Measurements from ENCODE around the gene SLC8A1.

Gene SLC8A1

DNA sequence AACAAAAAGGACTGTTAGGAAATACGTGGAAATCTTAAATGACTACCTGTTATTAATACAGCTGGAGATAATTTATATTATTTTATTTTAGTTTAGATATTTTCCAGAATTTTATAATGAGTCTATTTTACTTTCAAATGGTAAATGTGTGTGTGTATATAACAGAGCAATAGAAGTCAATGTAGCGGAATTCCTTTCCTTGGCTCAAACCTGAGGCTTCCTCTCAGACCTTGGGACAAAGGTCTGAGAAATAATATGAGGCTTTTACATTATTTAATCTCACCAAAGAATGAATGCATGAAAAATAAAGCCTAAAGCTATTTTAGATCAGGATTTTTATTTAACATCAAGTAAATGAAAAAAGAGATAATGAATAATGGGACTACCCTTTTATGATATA is 65.7 kb downstream of the SLC8A1 start:
- DNase-seq (ENCODE audit: low read depth in 2 of 2): no peak

DNA sequence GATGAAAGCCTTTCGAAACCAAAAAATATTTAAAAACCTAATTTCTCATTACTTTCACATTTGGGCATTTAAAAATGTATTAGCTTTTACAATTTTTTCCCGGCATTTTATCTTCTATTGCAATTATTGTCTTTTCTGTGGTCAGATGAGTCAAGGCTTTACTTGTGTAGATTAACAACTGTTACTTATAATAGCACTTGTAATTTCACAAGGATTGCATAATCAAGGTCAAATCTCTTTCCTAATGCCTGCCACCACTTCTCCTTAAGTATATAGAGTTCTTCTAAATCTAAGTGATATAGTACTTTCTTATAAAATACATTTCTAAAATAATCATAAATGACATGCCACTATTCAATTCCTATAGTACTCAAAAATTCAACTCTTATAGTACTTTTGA is 67.2 kb downstream of the SLC8A1 start:
- no peak for DNase-seq (ENCODE audit: low read depth in 2 of 2)

DNA sequence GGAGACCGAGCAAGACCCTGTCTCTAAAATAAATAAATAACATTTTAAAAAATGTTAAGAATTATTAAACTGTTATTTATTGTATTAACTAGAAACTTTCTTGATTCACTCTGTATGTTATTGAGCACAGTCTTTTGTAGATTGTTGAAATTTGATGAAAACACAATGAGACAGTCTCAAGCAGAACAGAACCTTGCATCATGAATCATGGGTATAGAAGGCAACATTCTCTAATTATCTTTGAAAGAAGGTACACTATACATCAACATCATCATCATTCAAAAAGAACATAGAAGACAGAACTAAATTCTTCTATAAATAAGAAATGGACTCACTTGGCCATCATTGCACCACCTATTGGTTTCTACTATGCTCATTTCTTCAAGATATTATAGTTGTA is 67.7 kb downstream of the SLC8A1 start:
- DNase-seq (ENCODE audit: low read depth in 2 of 2): no peak

DNA sequence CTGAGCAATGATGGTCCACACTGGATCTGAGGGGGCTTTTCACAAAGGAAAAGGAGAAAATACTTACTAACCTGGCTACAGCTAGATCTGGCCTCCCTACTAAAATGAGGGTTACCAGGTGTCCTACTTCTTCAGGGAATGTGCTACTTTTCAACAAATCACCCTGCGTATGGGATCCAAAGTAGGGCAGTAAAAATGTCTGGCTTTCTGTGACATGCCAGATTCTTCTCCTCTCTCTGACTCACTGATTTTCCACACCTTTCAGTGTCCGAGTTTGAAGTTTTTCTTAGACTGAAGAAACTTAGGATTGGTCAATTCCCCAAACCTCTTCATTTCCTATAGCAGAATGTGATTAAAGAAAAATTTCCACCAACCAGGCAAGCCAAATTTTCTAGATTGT is 71.2 kb downstream of the SLC8A1 start:
- DNase-seq (ENCODE audit: low read depth in 2 of 2): no peak

DNA sequence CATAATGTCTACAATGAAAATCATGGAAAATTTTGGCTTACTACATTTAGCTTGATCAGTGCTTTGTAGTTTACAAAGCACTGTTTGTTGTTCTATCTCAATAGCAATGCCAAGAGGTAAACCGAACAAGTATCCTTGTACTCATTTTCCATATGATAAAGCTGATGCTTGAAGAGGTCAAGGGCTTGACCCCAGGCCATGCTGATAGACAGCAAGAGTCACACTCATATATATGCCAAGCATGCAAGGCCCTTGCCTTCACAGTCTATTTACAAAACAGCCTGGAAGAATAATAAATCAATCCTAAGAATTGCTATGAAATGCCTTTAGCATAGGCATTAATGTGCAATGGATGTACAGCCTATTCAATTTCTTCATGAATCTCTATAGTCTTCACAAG is 71.8 kb downstream of the SLC8A1 start:
- no peak for DNase-seq (ENCODE audit: low read depth in 2 of 2)

DNA sequence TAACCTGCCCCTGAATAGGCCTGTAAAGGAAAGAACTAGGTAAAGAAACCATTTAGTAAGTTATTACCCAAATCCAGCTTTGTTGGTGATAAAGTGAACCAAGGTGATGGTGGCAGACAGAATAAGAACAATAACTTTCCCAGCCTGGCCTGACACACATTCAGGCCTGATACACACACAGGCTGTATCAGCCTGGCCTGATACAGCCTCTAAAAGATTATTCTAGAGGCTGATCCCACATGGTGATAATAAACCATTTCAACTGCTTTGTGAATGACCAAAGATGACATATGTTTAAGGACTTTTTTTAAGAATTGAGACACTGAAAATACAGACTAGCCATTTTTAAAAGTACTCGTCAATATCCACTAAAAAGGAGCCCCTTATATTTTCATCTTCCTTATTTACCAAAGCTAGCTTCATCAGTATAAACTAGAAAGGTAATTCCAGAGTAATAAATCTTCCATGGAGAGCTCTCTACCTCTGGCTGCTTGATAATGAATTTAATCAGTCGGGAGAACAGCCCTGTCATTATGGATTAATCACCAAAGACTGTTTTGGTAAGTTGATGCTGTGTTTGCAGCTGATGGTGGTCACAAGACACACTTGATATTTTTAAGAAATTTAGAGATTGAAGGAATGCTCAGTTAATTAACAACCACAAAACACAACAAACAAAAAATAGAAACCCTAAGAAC is 77.2 kb downstream of the SLC8A1 start:
- DNase-seq (ENCODE audit: low read depth in 2 of 2): no peak

DNA sequence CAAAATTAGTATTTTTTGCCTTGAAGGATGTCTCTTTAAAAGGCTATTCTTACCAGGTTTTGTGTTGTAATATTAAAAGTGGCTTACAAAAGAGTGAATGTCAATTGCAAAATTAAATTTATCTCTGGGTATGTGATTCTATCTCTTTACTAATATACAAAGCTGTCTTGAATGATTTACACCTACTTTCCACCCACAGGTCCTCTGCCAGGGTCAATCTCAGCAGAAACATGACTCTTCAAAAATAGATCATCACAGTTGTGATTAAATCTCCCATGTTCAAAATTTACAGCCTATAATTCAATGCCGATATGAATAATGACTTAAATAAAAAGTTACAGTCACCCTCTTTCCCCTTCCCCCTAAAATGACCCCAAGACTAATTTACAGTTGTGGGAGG is 78.8 kb downstream of the SLC8A1 start:
- DNase-seq (ENCODE audit: low read depth in 2 of 2): no peak

DNA sequence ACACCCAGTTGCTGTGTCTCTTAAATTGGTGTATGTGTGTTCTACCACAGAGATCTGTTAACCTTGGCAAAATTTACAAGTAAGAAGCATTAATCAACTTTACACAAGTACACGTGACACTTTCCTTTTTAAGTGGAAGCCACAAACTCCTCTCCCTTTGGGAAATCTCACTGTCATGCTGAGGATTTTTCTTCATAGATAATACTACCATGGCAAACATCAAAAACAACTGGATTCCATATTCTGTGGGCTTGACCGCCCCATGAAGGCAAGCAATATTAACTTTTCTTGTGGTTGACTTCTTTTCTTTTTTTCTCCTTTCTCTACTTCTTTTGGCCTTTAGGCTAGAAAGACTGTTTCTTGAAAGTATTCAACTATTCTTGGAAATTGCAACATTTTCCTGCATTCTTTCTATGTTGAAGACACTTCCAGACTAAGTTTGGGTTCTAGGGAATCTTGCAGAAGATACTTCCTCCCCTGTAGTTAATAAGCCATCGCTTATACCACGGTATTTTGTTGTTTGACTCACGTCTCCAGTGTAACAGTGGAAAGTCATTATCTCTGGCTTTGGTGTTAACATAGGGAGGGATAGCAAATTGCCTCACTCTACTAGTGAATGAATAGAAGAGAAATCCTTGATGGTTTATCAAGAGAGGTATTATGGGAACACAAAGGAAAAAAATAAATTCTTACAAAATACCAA is 79.5 kb downstream of the SLC8A1 start:
- no peak for DNase-seq (ENCODE audit: low read depth in 2 of 2)

DNA sequence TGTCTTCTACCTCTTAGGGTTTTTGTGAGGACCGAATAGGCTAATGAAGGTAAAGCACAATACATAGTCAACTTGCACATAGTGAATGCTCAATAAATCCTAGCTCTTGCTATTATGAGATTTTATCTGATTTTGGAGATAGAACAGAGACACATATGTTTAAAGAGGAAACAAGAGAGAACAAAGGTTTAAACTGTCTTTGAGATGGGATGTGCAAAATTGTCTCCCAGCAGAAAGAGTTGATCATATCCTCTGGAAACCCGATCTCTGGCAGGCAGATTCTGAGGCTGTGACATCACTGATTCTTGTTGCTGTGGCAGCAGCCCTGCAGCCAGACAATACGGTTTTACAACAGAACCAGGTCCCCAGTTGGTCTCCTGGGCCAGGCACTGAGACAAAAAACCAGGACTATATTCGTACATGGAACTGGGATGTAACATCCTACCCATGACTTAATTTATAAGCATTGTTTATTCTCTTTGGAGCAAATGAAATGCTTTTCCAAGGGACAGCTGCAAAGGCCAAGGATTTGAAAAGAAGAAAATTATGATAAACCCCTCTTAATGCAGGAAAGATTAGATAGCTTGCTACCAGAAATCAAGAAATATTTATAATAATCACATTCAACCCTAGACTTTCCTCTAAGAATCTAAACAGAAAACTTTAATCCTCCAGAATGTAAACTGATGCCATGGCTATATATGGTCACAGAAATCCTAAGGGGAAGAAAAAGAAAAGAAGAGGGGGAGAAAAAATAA is 80.2 kb downstream of the SLC8A1 start:
- DNase-seq (ENCODE audit: low read depth in 2 of 2): no peak

DNA sequence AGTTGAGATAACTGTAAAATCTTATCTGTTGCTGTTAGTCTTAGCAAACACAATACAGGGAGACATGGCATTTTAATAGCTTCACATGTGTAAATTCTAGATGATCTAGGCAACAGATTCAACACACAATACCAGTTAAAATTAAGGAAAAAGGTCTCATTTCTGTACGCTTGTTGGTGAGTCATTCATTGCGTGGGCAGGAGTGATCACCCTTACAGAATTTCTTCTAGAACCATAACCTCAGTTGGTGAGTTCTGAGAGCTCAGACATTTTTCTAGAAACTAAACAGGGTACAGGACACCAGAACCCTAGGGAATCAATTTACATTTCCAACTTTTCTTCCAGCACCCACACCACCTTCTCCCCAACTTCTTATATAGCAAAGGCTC is 81.9 kb downstream of the SLC8A1 start:
- DNase-seq (ENCODE audit: low read depth in 2 of 2): no peak

DNA sequence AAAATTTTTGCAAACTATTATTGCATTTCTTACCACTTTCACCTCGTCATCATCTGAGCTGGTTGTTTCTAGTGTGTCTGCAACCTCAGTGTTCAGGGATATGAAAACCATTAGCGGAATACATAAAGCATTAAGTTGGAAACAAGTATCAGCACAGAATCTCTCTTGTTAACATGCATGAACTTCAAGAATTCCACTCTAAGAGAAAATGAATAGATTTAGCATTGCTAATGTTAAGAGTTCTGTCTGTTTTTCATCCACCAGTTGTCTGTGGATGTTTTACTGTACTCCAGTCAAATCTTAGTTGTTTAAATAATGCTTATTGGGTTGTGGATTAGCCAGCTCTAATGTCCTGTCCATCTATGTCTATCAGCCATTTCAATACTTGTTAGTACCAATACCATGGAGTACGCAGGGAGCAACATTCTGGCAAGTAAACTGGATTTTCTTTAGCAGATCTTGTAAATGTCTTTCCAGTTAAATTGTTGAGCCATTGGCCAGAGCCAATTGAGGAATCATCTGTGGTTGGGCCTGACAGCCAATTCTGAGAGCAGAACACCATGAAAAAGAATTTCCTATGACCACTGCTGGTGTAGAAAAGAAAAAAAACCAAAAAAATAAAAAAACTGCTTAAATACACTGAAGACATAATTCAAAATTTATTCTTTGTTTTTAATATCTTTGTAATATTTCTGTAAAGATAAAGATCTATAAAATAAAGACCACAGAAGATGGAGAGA is 82.5 kb downstream of the SLC8A1 start:
- no peak for DNase-seq (ENCODE audit: low read depth in 2 of 2)

DNA sequence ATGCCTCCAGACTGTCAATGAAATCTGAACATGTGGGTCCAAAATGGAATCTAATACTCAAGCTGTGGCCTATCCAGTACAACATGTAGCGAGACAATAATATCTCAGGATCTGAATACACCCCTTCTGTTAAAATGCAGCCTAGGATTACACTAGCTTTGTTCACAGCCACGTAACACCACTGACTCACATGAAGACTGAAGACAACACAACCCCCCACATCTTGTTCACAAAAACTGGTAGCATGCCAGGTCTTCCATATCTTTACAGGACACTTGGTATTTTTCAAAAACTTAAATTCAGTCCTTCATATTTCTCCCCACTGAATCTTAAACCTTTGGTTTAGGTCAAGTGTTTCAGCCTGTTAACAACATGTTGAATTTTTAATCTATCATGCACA is 84.2 kb downstream of the SLC8A1 start:
- DNase-seq (ENCODE audit: low read depth in 2 of 2): no peak

DNA sequence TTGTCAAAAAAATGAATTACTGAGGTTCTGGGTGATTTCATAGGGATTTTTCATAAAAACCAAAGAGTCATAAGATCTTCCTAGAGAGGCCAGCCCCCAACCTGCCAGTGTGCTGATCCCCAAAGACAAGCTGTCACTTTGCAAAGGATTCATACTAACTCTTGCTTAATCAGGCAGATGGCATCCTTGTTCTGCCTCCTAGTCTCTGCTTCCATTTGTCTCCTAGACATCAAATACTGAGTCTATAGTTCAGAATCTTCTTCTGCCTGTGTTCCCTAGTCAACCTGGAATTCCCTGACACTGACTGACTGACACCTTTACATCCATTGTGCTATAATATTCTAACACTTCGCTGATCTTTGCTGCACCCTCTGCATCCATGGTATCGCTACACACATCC is 84.9 kb downstream of the SLC8A1 start:
- DNase-seq (ENCODE audit: low read depth in 2 of 2): no peak

DNA sequence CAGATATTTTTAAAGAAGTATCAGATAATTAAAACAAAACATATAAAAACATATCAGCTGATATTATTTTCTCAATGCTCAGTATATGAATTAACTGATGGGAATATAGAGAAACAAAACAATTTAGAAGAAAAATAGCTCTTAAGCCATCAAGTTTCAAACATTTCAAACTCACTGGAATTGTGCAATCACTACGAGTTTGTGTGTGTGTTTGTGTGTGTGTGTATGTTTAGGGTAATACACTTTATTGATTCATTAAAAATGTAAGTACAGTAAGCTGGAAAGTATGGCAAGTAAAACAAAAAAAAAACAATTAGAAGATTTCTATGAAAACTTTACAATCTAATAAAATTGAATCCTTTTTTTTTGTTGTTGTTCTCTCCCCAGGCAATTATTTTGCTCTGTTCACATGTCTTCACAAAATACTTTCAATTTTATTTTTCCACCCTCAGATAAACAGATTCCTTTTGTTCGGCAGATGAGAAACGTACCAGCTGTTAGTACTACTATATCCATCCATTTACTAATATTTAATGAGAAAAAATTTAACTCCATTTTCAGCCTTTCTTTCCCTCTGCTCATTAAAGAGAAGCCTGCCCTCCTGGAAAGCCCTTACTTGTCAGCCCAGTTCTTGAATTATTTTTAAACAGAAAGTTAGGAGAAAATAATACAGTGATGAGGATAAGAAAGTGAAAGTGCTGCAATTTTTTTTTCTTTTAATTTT is 87.6 kb downstream of the SLC8A1 start:
- no peak for DNase-seq (ENCODE audit: low read depth in 2 of 2)

DNA sequence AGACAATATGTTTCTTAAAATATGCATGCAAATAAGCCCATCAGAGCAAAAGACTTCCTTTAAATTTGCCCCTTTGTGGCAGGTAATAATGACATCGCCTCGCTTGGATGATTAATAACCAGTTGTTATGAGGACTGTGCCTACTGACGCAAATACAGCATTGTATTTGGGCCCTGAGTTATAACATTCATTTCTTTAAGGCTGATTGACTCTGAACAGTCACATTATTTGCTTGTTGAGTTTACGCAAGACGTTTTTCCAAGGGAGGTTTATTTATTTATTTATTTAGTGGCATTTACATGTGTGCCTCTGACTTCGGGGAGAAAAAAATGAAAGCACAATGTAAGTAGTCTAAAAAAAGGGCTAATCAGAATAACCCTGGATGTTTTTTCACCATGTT is 88.3 kb downstream of the SLC8A1 start:
- DNase-seq (ENCODE audit: low read depth in 2 of 2): no peak

DNA sequence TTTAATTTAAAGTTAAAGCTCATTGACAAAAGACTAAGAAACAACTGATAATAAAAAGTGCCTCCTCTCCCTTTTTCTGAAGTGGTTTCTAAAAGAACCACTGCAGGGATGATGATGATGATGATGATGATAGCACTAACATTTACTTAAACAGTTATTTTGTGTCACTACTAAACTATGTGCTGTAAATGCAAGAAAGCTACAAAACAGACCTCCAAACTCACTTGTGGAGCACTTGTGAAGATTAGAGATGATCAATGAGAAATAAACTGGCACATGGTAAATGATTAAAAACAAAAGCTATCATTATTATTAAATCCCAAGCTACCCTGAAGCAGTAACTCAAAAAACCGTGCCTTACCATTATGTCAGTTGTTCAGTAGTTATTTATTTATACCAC is 88.7 kb downstream of the SLC8A1 start:
- DNase-seq (ENCODE audit: low read depth in 2 of 2): no peak

DNA sequence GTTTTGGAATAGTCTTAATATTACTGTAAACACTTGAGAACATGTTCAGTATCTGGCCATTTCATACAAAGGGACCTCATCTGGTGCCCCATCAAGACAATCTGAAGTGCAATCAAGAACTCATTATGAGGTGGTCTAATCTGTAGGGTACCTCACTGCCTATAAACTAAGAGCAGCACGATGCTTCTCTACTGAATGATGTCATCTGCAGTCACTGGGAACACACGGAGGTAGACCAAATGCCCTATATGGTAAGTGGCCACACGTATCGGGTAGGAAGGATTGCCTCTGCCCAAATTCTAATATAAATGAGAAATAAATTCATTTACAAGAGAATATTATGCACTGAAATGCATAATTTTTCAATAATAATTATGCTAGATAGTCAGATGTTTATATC is 90.4 kb downstream of the SLC8A1 start:
- no peak for DNase-seq (ENCODE audit: low read depth in 2 of 2)

DNA sequence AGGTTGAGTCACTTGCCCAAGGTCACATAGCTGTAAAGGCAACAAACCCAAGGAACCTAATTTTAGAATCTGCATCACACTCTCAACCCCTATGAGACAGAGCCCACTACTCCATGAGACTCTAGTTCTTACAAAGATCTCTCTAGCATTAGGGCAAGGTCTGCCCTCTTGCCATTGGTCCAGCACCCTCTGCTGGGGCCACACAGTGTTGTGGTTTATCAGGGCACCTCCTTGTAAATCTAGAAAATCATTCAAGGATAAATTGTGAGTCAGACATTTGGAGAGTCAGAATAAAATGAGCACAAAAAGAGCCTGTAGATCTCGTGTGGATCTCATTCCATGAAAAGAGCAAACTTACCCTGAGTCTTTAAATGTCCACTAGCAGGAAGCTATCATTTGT is 91.2 kb downstream of the SLC8A1 start:
- DNase-seq (ENCODE audit: low read depth in 2 of 2): no peak

DNA sequence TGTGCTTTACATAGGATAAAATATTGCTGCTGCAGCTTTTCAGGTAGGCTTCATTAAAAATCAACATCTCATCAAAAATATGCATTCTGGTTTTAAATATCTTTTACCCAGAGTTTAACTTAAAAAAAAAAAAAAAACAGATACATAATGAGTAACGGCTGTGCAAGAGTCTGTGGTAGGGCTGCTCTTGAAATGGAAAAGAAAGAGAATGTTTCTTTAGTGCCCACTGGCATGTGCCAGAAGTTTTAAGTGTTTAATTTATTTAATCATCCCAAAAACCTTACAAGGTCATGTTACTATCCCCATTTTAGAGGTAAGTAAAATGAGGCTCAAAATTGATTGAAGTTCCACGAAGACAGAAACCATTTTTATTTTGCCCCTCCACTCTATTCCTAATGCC is 92.1 kb downstream of the SLC8A1 start:
- no peak for DNase-seq (ENCODE audit: low read depth in 2 of 2)

DNA sequence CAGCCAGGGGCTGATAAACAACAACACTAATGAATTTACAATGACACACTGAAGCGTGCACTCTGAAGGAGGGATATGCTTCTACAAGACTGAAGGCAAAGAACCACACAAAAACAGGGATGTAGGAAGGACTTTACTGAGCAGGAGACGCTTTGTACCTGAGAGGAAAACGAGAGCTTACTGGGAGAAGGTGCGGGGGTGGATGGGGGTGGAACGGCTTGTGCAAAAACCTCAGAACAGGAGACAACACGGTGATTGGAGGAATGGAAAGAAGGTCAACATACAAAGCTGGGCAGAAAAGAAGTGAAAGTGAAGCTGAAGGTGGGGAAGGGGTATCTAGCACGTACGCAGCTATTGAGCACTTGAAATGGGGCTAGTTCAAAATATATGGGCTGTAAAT is 93.1 kb downstream of the SLC8A1 start:
- DNase-seq (ENCODE audit: low read depth in 2 of 2): no peak

DNA sequence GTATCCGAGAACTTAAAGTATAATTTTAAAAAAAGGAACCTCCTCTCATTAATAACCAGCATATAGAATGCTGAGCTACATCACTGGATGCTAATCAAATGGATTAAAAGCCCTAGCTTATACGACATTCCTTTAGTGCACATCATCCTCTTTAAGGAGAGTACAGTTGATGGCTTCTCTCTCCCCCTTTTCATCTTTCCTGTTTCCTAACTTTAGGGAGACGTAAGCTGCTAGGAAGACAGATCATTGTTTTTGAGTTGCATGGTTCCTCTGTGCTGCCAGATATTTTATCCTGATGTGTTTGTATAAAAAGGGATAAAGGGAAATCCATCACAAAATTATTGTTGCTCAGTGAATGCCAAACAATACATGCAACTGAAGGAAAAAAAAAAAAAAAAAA is 94.2 kb downstream of the SLC8A1 start:
- no peak for DNase-seq (ENCODE audit: low read depth in 2 of 2)

DNA sequence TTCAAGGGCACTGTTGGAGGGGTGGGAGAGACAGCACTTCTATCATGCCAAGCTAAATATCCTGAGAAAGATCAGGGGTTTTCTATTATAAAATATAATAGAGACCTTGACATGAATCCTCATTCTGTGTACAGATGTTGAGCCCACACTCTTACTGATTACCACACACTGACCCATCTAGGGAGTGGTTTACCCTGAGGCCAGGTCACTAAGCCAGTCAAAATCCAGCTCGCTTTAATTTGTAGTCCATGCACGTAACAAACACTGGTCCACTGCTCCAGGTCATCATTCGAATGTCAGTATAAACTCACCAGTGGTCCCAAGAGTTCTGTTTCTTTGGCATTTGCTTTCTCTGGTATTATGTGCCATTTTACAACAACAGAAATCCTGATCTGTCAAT is 96.4 kb downstream of the SLC8A1 start:
- no peak for DNase-seq (ENCODE audit: low read depth in 2 of 2)

Measured in stimulated activated CD8-positive, alpha-beta memory T cell treated with anti-CD3 and anti-CD28 coated beads, Interleukin-7, amount 100 ng/mL, for 1 hour (primary cell).